GM18951 (cell line): ENCODE measurements around the gene IFNA1.
"Not testable (repeated sequence)": the region's sequence is repeated elsewhere in the genome, so short reads cannot be mapped to it uniquely, and the experiment has no call there.

Source experiments
- POLR2A ChIP-seq: IDR thresholded peaks from 4 replicates; pipeline ENCODE4 v1.6.1; 2011; ENCODE audit warnings: mild to moderate bottlenecking; ENCODE audit not compliant: insufficient read length, insufficient read depth; ENCODE audit errors: extremely low read depth
- in situ Hi-C: fragments of 300-500 bp; cut with MboI; formaldehyde crosslinking; loops from one replicate; pipeline ENCODE4 v1.12.0; 2022; ENCODE audit warnings: low sequenced_read_pairs, mixed read lengths, inconsistent platforms; ENCODE audit not compliant: unreplicated experiment

IFNA1 gene

DNA sequence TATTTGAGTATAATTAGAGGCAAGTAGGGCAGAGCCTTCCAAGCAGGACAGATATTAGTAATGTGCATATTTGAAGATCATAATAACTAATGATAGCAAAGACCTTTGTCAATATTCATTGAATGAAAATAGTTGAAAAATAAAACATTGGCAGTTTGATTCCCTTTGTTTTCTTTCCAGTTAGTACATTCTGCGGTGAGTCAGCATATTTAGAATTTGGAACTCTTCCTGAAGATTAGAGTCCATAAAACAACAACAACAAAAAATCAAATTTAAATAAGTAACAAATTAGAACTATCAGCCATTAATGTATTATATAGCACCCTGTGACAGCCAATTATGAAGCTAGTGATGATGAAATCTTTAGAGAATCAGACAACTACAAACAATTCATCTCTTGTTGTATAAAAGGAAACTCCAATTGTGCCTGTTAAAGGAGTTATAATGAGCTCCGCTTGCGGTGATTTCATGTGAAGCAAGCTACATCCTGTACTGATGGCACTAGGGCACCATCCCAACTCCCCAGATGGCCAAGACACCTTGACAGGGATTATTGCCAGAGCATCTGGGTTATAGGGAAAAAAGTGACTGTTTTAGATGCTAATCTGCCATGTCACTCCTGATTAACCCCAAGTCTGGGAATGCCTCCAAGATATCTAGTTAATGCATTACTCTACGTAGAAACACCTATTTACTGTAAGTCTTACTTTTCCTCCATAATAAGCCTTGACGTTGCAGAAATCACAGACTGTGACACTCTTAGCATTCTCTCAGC, 24.6 kb upstream of the IFNA1 start:
- no peak for TF ChIP-seq POLR2A
- in situ Hi-C loops: no loop called here

DNA sequence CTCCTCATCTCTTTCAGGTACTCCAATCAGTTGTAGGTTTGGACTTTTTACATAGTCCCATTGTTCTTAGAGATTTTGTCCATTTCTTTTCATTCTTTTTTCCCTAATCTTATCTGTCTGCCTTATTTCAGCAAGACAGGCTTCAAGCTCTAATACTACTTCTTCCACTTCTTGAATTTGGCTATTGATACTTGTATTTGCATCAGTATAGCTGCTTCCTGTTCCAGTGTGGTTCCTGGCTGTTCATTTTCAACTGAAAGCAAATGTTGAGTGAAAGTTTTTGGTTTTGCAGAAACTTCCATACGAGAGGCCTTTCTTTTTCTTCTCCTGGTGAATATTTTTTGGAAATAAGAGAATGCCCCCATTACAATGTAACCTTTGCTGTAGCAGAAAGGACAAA, 12.0 kb upstream of the IFNA1 start:
- no peak for TF ChIP-seq POLR2A
- in situ Hi-C loops: no loop called here

DNA sequence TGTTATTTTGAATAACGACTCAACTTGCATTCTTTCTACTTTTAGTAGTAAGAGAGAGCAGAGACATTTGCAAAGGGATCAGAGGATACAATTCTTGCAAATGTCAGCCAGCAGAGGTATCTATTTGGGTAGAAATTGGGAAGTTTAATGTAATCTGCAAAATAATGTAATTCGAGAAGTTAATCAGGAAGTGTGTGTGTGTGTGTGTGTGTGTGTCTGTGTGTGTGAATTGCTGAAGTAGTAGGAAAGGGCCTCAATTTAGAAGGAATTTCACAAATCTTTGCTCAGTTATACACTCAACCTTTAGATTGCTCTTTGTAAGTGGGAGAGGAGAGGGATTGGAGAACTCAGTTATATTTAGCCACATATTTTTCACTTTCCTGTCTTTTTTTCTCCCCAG, 11.0 kb upstream of the IFNA1 start:
- TF ChIP-seq POLR2A: no peak
- in situ Hi-C loops: no loop called here

DNA sequence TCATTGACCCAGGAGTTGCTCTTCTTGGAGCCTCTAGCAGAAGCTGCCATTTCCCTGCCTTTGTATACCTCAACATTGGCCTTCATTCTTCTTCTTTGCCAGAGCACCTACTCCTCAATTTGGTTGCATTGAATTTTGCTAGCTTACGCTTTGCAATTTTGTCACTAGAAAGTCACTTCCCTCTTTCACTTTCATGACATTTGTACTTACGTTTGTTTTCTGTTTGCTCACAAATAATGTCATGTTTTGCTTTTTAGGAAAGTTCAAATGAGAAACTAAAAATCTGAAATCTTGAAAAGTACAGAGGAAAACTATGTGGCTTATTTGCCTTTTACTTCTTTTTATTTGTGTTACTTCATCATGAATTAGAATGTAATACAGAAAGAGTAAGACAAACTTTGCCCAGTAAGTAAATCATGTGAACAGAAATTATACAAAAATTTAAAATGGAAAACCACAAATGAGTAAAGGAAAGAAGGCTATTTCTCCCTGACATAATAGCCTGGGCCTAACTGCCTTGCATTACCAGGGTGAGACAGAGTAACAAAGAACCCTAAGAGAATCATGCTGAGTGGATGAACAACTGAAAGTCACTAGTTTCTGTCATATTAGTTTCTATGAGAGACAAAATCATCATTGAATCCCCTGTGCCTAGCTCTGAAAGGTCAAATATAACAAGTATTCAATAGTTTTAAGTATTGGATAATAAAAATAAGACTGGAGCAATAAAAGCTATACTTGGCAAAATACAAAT, 7.4 kb upstream of the IFNA1 start:
- in situ Hi-C loops: no loop called here
- no peak for TF ChIP-seq POLR2A

DNA sequence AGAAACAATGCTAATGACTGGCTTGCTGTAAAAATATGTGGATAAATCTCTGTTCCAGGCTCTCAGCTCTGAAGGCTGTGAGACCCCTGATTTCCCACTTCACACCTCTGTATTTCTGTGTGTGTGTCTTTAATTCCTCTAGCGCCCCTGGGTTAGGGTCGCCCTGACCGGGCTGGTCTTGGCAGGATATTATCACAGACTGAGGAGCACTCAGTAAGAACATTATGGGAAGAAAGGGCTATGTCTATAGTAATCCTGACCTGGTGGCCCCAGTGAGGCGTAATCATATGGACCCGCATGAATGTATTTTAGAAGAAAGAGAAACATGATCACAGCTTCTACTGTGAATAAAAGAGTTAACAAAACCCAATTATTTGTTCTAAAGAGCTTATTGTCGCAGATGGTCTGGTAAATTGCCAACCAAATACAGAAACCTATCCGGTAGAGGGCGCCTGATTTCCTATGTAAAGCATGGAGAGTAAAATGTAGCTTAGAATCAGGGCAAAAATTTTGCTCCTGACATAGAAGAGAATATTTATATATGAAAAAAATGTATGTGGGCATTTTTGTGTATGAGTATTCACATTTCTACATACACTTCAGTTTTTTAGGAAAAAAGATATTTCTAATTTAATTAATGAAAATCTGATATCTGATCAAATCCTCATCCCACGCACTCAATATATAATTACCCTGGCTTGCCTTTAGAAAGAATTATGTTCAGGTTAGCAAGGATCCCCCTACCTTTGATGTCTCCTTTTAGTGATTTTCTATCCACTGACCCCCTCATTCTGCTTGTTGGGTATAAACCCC, 5.8 kb upstream of the IFNA1 start:
- in situ Hi-C loops: no loop called here
- no peak for TF ChIP-seq POLR2A

DNA sequence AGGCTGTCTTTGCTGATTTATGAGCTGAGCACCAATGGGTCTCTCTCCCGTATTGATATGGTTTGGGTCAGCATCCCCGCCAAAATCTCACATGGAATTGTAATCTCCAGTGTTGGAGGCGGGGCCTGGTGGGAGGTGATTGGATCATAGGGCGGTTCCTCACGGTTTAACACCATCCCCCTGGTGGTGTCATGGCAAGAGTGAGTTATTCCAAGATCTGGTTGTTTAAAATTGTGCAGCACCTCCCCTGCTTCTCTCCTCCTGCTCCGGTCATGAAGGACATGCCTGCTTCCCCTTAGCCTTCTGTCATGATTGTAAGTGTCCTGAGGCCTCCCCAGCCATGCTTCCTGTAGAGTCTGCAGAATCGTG, 5.2 kb upstream of the IFNA1 start:
- in situ Hi-C loops: not testable (repeated sequence)

DNA sequence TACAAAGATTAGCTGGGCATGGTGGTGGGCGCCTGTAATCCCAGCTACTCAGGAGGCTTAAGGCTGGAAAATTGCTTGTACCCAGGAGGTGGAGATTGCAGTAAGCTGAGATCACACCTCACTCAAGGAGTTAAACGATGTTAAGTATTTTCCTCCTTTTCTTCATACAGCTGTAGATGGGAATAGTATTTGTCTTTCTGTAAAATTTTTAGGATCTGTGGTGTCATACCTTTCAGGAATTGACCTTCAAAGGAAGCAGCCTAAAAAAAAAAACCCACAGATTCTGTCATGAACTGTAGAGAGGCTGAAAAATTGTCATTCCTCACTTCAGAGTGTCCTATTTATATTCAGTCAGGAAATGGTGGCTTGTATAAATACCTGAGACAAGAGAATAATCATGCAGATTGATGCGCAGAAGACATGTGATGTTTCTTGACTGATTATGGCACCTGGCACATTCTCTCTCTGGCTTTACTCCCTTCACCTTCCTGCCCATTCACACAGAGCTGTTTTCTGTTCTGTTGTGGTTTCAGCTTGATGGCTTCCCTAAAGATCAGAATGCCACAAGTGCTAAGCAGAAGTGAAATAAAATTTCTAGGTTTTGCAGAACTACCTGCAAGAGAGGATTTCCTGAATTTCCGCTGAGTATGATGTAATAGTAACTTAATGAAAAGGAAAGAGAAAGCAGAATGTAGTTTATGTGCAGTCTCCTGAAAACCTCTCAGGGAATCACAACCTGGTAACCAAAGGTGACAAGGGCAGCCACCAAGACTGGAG, 3.8 kb downstream of the IFNA1 start:
- no peak for TF ChIP-seq POLR2A
- in situ Hi-C loops: no loop called here

DNA sequence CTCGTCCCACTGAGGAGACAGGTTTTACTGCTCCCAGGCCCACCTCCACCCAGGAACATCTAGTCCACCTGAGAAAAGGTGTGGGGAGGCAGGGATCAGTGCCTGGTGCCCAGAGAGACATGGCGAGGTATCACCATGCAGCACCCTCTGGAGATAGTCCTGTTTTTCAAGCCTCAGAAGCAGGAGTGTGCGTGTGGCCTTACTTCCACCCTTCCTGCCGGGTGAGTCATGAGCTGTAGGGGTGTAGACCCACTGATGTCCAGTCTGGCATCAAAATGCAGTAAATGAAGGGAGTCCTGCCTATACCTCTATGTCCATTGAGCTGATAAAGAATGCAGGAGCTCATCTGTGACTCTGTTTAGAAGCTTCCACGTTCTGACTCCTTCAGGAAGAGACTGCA, 9.1 kb downstream of the IFNA1 start:
- in situ Hi-C loops: not testable (repeated sequence)

DNA sequence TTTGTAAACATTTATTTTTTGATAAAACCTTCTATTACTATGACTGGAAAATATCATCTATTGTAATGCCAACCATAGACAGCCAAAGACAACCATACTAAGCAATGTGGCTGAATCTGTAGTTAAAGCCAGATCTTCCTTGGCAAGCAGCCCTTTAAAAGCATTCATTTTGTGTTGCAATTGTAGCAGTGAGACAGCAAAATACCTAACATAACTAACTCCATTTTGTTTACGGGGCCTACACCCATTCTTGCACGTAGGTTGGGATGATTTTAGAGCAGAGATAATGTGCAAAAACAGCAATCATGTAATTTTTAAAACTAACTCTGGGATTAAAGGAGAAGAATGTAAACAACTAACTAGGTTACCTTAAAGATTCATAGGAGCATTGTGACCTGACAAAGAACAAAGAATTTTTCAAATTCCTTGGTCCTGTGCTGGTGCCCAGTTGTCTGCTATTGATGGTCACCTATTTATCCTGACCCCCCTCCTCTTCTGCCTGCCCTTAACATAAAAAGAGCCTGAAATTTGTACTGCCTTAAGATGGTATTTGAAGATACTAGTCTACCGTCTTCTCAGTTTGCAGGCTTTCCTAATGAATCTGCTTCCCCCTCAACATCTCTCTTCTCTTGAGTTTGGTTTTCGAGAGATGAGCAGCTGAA, 10.6 kb downstream of the IFNA1 start:
- TF ChIP-seq POLR2A: no peak
- in situ Hi-C loops: loop anchor here (10.0 to 25.0 kb wide), 2 partner anchors 126 to 336 kb away; no protein-coding TSS in a partner anchor

DNA sequence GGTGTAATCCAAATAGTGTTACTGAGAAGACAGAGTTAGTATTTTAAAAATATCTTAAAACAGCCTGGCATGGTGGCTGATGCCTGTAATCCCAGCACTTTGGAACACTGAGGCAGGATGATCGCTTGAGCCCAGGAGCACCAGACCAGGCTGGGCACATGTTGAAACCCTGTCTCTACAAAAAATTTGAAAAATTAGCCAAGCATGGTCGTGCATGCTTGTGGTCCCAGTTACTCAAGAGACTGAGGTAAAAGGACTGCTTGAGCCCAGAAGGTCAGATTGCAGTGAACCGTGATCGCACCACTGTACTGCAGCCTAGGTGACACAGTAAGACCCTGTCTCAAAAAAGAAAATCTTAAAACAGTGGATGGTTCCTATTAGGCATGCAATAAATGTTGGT, 12.4 kb downstream of the IFNA1 start:
- in situ Hi-C loops: loop anchor here (10.0 to 25.0 kb wide), 2 partner anchors 128 to 335 kb away; no protein-coding TSS in a partner anchor
- no peak for TF ChIP-seq POLR2A

DNA sequence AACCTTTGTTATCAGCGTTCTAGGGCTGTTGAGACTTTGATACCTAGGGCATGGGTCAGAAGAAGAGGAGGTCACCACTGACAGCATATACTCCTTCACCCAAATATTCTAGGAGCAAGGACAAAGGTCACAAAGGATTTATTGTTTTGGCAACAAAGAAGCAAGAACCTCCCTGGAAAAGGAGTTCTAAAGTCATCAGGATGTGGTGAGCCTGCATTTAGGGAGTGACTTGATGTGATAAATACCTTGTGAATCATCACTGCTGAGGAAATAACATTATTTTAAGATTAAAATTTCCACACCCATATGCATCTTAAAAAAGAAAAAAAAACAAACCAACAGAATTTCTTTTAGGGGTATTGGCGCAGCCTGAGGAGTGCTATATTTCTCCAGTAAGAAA, 13.9 kb downstream of the IFNA1 start:
- in situ Hi-C loops: loop anchor here (10.0 to 25.0 kb wide), 2 partner anchors 129 to 333 kb away; no protein-coding TSS in a partner anchor
- TF ChIP-seq POLR2A: no peak

DNA sequence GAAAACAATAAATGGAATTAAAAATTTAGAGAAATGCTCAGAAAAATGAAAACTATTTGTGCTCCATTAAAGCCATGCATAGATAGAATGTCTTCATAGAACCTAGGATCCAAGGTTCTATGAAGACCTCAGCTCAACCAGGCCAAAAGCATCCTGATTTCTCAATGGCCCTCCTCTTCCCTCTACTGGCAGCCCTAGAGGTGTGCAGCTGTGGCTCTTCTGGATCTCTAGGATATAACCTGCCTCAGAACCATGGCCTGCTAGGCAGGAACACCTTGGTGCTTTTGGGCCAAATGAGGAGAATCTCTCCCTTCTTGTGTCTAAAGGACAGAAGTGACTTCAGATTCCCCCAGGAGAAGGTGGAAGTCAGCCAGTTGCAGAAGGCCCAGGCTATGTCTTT, 15.1 kb downstream of the IFNA1 start:
- in situ Hi-C loops: loop anchor here (10.0 to 25.0 kb wide), 2 partner anchors 131 to 332 kb away; no protein-coding TSS in a partner anchor
- TF ChIP-seq POLR2A: no peak
